Measurements from ENCODE around the gene SECTM1.

The SECTM1 gene

DNA sequence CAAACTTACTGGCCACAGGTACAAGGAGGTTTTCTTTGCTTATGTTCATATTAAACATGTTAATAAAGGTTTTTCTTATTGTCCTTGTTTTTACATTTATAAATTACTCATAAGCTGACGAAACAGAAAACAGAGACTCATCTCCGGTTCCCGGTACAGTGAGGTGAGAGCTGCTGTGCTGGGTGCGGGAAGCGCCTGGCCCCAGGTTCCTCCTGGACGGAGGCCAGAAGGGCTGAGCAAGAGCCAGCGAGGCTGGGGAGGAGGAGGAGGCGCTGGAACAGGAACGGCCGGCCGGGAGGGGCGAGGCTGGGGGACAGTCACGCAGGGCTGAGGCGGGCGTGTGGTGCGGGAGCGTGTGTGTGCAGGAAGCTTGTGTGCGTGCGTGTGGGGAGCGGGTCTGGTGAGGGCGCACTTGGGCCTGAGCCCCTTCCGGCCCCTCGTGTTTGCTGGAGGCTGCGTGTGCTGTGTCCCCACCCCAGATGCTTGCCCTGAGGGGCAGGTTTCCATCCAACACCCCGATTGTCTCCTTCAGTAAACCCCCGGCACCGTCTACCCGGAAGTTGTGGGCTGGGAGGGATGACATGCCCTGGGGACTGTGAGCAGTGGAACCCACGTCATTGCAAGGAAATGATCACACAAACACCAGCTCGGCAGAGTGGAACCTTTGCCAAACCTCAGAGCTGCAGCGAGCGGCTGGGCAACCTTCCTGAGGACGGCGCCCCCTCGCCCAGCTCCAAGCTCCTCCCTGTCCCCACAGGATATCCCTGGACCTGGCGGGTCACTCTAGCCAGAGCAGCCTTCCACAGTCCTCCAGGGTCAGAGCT, 35.6 kb downstream of the SECTM1 start:
- DNase-seq, result peak; percentile 51 to 81

DNA sequence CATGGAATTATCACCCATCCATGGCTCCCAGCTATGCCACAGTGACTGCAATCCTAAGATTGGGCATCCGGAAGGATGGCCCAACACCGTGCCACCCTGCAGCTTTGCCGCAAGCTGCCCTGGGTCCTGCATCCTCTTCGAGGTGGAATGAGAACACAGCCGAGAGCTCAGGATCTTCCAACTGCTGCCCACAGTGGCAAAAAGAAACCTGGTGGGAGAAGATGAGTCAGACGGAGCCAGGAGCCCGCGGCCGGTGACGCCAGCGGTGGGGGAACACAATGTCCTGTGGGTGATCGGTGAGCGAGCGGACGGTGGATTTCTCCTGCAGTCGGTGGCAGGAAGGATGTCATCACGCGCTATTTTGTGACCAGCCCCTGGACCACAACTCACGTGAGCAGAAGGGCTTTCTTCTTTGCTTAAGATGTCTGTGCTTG, 36.3 kb downstream of the SECTM1 start:
- DNase-seq, result peak; percentile 69 to 75

DNA sequence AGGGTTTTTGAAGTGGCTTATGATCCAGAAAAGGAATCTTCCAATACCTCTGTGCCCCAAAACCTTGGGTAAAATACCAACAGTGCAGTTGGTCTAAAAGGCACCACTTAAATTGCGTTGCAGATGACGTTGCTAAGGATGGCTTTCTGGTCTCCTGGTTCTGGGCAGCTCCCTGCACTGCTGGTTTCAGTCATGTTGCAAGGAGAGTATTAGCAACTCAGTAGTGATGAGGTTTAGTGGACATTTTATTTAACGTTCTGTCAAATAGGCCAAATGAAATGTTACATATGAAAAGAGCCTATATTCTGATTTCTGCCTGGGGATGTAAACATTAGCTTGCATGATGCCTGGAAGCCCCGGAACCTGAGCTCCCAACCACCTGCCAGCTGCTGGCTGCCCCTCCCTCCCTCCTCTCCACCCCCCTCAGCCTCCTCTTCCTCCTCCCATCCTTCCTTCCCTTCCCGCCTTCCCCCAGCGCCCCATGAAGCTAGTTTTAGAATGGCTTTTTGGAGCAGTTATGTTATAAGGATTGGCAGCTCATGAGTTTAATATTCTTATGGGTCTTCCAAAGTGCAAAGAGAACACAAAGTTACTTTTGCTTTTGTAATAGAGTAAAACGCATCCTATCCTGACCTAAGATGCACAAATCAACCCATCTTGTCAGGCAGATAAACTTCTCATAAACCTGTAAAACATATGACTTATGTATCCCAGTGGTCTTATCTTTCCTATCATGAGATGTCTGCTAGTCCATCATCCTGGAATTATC, 36.9 kb downstream of the SECTM1 start:
- DNase-seq, result no peak

DNA sequence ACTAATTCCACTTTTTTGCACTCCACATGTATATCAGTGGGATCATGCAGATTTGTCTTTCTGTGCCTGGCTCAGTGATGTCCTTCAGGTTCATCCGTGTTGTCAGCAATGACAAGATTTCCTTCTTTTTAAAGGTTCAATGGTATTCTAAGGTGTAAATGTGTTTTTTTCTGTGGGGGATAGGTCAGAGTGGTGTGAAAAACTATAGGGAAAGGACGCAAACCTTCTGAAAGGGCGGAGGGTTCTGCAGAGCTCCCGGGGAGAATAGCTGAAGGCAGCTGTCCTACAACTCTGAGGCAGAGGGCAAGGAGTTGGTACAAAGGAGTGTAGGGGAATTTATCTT, 38.1 kb downstream of the SECTM1 start:
- DNase-seq, result no peak

DNA sequence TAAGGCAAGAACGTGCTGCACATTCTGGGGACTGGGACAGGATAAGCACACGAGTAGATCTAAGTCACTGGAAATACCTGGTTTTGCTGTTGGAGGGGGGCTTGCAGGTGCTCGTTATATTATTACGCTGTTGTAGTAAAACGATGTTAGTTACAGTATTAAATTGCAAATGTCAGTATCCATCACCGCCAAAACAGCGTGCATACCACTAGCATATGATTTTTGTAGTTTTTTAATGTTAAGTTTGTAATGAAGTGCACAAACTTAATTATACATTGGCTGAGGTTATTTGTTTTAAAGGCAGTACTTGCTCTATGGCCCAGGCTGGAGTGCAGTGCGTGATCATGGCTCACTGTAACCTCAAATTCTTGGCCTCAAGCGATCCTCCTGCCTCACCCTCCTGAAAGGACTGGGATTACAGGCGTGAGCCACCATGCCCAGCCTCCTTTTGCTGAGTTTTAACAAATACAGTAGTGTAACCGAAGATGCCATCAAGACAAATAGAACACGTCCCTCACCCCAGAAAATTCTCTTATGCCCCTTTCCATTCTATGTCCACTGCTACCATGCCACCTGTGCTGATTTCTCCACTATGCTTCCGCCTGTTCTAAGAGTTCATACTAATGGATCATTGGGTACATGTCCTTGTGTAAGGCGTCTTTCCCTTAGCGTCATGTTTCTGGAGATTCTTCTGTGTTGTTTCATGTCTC, 39.3 kb downstream of the SECTM1 start:
- no peak for DNase-seq

DNA sequence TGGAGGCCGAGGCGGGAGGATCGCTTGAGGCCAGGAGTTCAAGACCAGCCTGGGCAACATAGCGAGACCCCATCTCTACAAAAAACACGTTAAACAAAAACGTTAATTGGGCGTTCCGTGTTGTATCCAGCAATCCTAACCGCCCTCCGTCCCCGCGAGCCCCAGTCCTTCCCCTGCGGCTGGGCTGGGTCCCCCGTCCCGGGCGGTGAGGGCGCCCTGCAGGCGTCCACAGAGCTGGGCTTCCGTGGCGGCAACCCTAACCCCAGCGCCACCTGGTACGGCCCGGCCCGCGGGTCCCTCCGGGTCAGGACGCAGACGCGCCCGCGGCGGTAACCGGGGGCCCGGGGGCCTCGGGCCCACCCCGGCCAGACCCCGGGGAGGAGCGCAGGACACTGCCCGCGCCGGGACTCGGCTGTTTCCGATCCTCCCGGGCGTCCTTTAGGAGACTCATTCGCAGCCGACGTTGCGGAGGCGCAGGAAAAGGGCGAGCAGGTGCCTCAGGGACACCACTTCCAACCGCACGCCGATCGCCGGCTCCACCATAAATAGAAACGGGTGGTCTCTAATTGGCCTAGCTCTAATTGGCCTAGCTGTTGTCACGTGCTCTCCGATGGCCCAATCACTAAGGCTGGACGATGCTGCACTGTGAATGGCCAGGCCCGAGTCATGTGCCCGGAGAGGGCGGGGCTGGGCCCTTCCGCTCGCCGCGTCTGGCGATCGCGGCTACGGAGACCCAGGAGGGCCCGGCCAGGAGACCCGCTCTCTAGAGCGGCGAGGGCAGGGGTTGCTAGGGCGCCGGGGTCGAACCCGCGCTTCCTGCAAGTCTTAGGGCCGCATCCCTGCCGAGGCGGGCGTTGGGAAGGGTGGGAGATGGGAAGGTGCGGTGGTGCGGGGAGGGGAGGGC, 41.1 kb downstream of the SECTM1 start:
- DNase-seq, result peak; percentile 95 to 99

DNA sequence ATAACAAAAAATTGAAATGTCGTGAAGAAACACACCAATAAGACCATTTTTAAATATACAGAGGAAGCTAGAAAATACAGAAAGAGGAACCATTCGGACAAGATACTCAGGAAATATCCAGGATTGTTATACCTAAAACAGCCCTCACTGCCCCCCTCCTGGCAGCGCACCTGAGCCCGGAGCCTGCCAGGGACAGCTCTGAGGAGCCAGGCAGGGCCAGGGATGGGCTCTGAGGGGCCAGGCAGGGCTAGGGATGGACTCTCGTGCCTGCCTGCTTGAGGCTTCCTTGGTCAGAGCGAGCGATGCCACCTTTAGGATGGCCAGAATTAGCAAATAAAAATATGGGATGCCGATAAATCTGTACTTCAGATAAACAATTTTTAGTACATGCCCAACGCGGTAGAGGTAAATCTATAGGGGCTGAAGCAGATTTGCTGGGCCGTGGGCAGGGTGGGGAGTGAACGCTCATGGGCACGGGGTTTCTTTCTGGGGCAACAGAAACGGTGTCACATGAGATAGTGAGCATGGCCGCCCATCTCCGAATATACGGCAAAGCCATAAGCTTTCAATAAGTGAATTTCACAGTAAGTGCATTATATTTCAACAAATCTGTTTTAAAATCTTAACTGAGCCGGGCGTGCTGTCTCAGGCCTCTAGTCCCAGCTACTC, 41.9 kb downstream of the SECTM1 start:
- no peak for DNase-seq

DNA sequence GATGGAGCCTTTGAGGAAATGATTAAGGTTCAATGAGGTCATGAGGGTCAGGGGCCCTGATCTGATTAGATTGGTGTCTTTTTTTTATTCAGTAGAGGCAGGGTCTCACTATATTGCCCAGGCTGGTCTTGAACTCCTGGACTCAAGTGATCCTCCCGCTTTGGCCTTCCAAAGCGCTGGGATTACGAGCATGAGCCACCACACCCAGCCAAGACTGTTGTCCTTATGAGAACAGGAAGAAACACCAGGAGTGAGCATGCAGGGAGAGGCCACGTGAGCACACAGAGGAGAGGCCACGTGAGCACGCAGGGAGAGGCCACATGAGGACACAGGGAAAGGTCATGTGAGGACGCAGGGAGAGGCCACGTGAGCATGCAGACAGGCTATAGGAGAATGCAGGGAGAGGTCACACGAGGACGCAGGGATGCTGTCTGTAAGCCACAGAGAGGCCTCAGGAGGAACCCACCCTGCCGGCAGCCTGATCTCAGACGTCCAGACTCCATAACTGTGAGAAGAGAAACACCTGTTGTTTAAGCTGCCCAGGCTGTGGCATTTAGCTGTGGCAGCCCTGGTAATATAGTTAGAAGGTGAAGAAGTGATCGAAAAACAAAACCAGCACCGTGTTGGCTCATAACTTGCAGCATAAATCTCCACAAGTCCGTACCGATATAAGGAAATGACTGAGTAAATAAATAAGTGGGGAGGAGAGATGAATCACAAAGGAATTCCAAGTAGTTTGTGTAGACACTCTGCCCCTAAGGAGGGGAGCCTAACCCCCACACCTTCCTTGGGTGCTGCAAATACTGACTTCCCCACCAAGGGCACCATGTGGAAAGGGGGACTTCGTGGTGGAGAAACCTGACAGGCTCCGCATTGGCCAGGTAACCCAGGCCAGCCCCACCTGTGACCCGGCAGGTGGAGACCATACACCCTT, 45.4 kb downstream of the SECTM1 start:
- no peak for DNase-seq

DNA sequence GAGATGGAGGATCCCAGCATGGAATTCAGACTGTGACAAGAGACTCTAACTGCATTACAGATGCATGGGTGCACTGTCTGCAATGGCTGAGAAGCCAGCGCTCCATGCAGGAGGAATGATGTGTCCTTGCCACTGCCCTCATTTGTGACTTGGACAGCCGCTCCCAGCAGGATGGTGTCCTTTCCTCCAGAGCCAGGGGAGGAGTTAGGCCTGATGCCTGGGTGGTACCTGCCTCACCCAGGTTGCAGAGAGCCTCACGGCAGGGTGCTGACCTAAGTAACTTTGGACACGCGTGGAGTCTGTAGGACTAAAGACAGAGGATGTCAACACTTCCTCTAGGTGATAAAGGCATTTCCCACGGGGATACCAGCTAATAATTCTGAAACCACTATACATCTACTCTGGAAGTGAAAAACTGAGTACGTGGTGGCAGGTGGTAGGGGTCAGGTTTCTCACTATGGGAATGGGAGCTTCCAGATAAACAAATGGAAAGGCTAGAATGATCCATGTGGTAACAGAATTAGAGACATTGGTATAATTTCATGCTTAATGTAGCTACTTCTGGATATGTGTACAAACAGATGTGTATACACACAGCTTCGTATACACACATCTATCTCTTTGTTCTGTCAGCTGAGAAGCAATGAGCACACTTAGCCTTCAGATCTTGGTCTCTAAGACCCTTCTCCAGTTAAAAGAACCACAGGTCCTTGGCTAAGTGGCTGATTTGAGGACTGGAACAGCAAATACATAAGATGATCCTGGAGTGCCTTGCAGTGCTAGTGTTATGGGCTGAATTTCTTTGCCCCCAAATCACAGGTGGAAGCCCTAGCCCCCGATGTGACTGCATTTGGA, 46.3 kb downstream of the SECTM1 start:
- no peak for DNase-seq

DNA sequence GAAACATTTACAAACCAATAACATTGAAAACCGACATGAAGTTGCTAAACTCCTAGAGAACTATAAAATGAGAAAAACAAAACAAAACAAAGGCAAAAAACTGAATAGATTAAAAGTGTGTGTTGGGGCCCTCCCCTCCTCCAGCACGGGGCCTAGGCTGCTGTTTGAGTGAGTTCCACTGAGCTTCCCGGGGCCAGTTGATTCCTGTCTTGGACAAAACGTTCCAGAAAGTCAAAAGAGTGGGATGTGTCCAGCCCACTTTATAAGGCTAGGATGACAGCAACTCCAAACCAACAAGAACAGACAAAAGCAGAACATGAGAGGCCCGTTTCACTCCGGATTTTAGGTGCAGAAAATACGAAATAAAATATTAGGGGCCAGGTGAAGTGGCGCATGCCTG, 48.4 kb downstream of the SECTM1 start:
- no peak for DNase-seq

DNA sequence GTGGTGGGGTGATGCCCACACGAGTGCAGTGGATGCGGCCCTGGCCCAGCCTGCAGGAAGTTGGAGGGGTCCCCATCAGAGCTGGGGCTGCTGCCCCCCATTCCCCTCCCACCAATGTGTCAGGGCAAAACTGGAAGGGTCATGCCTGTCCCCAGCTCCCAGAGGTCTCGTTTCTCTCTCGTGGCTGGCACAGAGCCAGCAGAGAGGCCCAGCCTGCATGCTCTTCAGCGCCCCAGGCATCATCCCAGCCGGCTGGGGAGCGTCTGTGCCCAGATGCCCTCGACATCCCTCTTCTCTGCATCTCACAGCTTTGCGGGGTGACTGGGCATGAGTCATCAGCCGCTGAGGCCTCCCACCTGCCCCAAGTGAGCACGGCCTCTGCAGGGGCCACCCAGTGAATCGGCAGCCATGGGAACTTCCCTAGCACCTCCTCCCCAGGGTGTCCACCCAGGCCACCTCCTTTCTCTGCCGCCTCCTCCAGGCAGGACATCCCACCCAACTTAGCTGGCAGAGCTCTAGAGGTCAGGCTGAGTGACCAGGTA, 50.3 kb downstream of the SECTM1 start:
- DNase-seq, result no peak

DNA sequence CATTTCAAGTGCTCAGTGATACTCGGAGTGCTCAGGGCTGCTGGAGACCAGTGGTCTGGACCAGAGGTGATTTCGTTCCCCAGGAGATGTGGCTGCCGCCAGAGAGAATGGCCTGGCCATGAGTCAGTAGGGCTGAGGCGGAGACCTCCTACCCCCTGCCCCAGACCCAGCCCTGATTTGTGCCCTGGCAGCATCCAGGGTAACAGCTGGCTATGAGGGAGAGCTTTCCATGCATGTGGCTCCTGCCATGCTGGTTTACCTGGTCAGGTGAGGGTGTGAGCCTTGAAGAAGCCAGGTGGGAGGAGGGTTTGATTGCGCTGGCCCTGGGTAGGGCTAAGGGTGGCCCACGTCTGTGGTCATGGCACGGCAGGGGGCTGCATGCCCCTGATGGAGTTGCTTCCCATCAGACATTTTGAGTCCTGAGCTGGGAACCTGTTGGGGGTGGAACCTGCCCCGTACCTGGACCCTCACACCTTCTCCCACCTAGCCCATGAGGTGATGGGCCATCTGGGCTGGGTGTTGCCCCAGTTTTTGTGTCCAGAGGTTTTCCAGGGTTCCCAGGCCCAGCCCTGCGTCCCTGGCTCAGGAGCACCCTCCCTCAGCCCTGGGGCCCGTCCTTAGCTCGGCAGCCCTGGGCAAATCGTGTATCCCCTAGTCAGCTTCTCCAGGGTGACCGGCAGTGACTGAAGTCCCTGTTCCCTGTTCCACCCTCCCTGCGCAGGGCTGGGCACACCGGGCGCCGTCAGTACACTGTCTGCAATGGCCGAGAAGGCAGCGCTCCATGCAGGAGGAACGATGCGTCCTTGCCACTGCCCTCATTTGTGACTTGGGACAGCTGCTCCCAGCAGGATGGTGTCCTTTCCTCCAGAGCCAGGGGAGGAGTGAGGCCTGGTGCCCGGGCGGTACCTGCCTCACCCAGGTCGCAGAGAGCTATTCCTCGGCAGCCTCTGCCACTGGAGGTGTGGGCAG, 51.0 kb downstream of the SECTM1 start:
- DNase-seq, result no peak

DNA sequence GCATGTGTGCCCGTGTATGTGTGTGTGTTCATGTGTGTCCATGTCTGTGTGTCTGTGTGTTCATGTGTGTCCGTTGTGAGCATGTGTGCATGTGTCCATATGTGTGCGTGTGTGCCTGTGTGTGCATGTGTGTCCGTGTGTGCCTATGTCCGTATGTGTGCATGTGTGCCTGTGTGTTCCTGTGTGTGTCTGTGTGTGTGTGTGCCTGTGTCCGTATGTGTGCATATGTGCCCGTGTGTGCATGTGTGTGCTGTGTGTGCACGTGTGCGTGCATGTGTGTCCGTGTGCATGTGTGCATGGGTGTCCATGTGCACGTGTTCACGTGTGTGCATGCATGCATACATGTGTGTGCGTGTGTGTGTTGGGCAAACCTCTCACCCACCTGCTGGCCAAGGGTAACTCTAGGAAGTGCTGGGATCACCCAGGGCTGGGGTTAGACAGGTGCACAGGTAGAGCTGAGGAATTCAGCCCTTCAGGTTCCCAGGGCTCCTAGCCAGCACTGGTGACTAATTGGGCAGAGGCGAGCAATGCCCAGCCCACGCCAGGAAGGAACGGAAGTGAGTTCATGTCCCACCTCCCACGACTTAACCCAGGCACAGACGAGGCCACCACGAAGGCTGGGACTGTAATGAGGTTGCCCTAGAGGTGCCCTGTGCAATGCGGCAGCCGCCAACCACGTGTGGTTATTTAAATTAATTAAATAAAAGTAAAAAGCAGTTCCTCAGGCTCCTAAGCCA, 51.9 kb downstream of the SECTM1 start:
- DNase-seq, result no peak

DNA sequence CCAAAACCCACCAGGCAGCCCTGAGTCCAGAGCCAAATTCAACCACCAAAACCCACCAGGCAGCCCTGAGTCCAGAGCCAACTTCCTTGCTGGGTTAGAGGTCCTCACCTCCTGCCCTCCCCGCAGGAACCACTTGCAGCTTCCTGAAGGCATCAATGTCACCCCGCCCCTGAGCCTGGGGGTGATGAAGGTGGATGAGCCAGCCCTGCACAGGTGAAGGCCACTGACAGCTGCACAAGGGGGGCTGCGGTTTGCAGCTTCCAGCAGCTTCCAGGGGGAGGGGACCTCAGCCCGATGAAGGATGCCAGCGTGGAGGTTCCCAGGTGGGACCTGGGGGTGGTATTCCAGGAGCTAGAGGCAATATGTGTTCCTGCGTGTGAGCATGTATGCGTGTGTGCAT, 52.5 kb downstream of the SECTM1 start:
- no peak for DNase-seq

DNA sequence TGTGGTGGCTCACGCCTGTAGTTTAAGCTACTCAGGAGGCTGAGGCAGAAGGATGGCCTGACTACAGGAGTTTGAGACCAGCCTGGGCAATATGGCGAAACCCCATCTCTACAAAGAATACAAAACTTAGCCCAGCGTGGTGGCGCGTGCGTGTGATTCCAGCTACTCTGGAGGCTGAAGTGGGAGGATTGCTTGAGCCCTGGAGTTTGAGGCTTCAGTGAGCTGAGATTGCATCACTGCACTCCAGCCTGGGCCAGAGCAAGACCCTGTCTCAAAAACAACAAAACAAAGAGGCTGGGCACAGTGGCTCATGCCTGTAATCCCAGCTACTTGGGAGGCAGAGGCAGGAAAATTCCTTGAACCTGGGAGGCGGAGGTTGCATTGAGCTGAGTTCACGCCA, 53.0 kb downstream of the SECTM1 start:
- no peak for DNase-seq

DNA sequence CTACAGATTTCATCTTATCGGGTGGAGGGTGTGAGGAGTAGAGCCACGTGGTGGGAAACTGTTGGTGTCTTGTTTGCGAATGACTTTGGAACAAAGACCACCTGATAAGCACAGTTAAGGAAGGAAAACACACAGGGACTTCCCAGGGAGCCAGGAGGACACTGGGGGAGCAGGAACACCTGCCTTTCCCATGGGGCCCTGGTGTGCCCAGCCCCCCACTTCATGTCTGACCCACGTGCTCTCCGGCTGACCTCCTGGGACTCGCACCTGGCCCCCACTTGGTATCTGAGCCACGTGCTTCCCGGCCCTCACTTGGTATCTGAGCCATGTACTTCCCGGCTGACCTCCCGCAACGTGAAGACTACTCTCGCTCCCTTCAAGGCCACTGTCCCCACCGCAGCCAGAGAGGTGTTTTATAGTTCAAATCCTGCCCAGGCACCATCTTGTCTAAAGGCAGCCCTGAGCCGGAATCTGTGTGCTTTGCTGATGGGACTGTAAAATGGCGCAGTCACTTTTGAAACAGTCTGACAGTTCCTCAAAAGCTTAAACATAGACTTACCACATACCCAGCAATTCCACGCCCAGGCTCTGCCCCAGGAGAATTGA, 54.7 kb downstream of the SECTM1 start:
- no peak for DNase-seq

DNA sequence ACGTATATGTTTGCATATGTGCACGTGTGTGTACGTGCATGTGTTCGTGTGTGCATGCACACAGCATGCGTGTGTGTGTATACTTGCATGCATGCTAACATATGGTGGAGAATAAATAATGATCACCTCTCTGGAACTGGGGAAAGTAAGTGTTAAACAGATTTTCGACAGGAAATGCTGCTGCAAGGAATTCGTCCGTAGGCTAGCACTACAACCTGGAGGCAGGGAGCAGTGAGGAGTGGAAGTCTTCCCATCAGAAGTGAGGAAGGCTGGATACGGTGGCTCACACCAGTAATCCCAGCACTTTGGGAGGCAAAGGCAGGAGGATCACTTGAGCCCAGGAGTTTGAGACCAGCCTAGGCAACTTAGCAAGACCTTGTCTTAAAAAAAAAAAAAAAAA, 55.3 kb downstream of the SECTM1 start:
- no peak for DNase-seq
